LNCAP (cell line): ENCODE measurements around the gene FAM170B.

Experiments
- CTCF ChIP-seq: fragments of 450-650 bp; IDR thresholded peaks from 2 replicates; pipeline ENCODE4 v1.5.1; 2017; ENCODE audit warnings: mild to moderate bottlenecking

FAM170B gene

GRCh38 chr10:49115015-49115795, 18.6 kb downstream of the FAM170B start, which contains the start of gene VSTM4:
VSTM4 (minus strand) TSS chr10:49115522; CDS start chr10:49115485, 37 bp downstream.
- no peak for TF ChIP-seq CTCF

- TF ChIP-seq CTCF, result no peak
Measured at GRCh38 chr10:49114718-49115014, 19.2 kb downstream of the FAM170B start.

GRCh38 chr10:49113741-49114141, 20.1 kb downstream of the FAM170B start:
- no peak for TF ChIP-seq CTCF

- no peak for TF ChIP-seq CTCF
Measured at GRCh38 chr10:49112851-49113250, 21.0 kb downstream of the FAM170B start.

- no peak for TF ChIP-seq CTCF
Measured at GRCh38 chr10:49112098-49112497, 21.7 kb downstream of the FAM170B start.

GRCh38 chr10:49111320-49111698, 22.5 kb downstream of the FAM170B start:
- no peak for TF ChIP-seq CTCF

- no peak for TF ChIP-seq CTCF
Measured at GRCh38 chr10:49110684-49111319, 23.0 kb downstream of the FAM170B start.
